Endothelial cell of umbilical vein (primary cell): ENCODE results near the gene GOLGA3. TPM values are rescaled to one million over a fixed set of nuclear protein-coding genes. Genes with fewer than 3 reads are reported as not detected.

Source experiments
- BruUV-seq: library from RNA; stranded (reverse); fragments of 400-500 nt; replicated peaks from 2 replicates; lab custom pipeline; 2021; lab: Mats Ljungman, UMichigan
- CTCF ChIA-PET: fragments of 300-600, 350-600 bp; sonication (Branson Sonifier 250); formaldehyde crosslinking; loops from one replicate; lab custom pipeline; 2021; ENCODE audit warnings: antibody characterized with exemption, inconsistent platforms; lab: Charles Lee
- POLR2A ChIA-PET: fragments of 300-600, 350-600 bp; sonication (Branson Sonifier 250); formaldehyde crosslinking; loops from one replicate; lab custom pipeline; 2021; ENCODE audit warnings: antibody characterized with exemption, inconsistent platforms; lab: Charles Lee
- DNase-seq: peaks from one replicate; pipeline ENCODE4 v3.0.0-alpha.2; 2011; ENCODE audit warnings: low read depth, low spot score
- FAIRE-seq: peaks from 2 replicates; lab custom pipeline; 2011; peaks lifted over from hg19 to GRCh38; lab: Jason Lieb, UNC
- H2AFZ ChIP-seq: 2 replicates; pipeline ENCODE4 v1.6.0; 2012; ENCODE audit warnings: low read depth, low read length, control low read depth, inconsistent platforms
- H3K27ac ChIP-seq: 2 replicates; pipeline ENCODE4 v1.5.1; 2011; ENCODE audit warnings: low read depth, mild to moderate bottlenecking, control low read depth, low read length, moderate library complexity; ENCODE audit not compliant: insufficient read depth
- H3K27me3 ChIP-seq, 2 experiments: 2 replicates each; pipeline versions ENCODE4 v1.6.0 to v1.6.1; 2011; ENCODE audit warnings: low read length in 2 of 2, mixed read lengths in 1 of 2; ENCODE audit not compliant: control insufficient read depth in 2 of 2, insufficient read depth in 2 of 2
- H3K36me3 ChIP-seq, 2 experiments: 2 replicates in 1 of 2; 3 replicates in 1 of 2; pipeline ENCODE4 v1.5.1; 2011; ENCODE audit warnings: low read length in 2 of 2, mild to moderate bottlenecking in 1 of 2, moderate library complexity in 1 of 2; ENCODE audit not compliant: control insufficient read depth in 2 of 2, insufficient read depth in 2 of 2; ENCODE audit errors: extremely low read depth in 1 of 2
- H3K4me1 ChIP-seq: 3 replicates; pipeline ENCODE4 v1.5.1; 2011; ENCODE audit warnings: mild to moderate bottlenecking, low read length; ENCODE audit not compliant: control insufficient read depth, insufficient read depth; ENCODE audit errors: extremely low read depth
- H3K4me2 ChIP-seq: 2 replicates; pipeline ENCODE4 v1.6.1; 2011; ENCODE audit warnings: low read length, control low read depth, mixed read lengths; ENCODE audit not compliant: insufficient read depth
- H3K4me3 ChIP-seq, 3 experiments: fragments of 200-600 bp in 1 of 3; sonication (generic), shearing (Covaris generic) in 1 of 3; replicated peaks in 1 of 3; 2 replicates each; pipeline ENCODE4 v1.5.1; 2011 to 2016; ENCODE audit warnings: control low read depth in 3 of 3, low read length in 3 of 3, mild to moderate bottlenecking in 2 of 3, inconsistent platforms in 1 of 3, low read depth in 1 of 3, moderate library complexity in 1 of 3; ENCODE audit not compliant: insufficient read depth in 1 of 3
- H3K79me2 ChIP-seq: 2 replicates; pipeline ENCODE4 v1.6.0; 2012; ENCODE audit warnings: low read length, inconsistent platforms; ENCODE audit not compliant: control insufficient read depth, insufficient read depth
- H3K9ac ChIP-seq: replicated peaks from 2 replicates; pipeline ENCODE3; 2011; ENCODE audit warnings: low read length, control low read depth; ENCODE audit not compliant: insufficient read depth; ENCODE audit errors: extremely low read depth
- H3K9me1 ChIP-seq: replicated peaks from 3 replicates; pipeline ENCODE4 v1.6.0; 2011; ENCODE audit warnings: mild to moderate bottlenecking, low read length; ENCODE audit not compliant: control insufficient read depth, insufficient read depth; ENCODE audit errors: extremely low read depth
- H3K9me3 ChIP-seq: replicated peaks from 2 replicates; pipeline ENCODE4 v1.5.1; 2012; ENCODE audit warnings: low read length, inconsistent platforms; ENCODE audit not compliant: control insufficient read depth, insufficient read depth
- H4K20me1 ChIP-seq: replicated peaks from 2 replicates; pipeline ENCODE3; 2011; ENCODE audit warnings: mild to moderate bottlenecking, low read length; ENCODE audit not compliant: control insufficient read depth, insufficient read depth; ENCODE audit errors: extremely low read depth
- CTCF ChIP-seq, 2 donors: IDR thresholded peaks; 1 replicate in 1 of 2; 2 replicates in 1 of 2; pipeline ENCODE4 v1.5.1; 2011; ENCODE audit warnings: low read length in 2 of 2, mild to moderate bottlenecking in 2 of 2, moderate library complexity in 2 of 2, control low read depth in 1 of 2, inconsistent platforms in 1 of 2, low read depth in 1 of 2; ENCODE audit not compliant: insufficient read depth in 1 of 2; ENCODE audit errors: extremely low read depth in 1 of 2
- EZH2 ChIP-seq: IDR thresholded peaks from 2 replicates; pipeline ENCODE4 v1.6.1; 2012; ENCODE audit warnings: borderline replicate concordance, low read depth, mild to moderate bottlenecking, moderate library complexity, low read length, inconsistent platforms; ENCODE audit not compliant: severe bottlenecking
- FOS ChIP-seq: IDR thresholded peaks from 2 replicates; pipeline ENCODE4 v1.6.1; 2011; ENCODE audit warnings: mild to moderate bottlenecking, low read length, moderate library complexity, borderline replicate concordance; ENCODE audit not compliant: insufficient read depth
- GATA2 ChIP-seq: IDR thresholded peaks from 2 replicates; pipeline ENCODE4 v1.7.0; 2011; ENCODE audit warnings: low read depth, mild to moderate bottlenecking, moderate library complexity, mixed read lengths, low read length; ENCODE audit not compliant: insufficient read length, insufficient read depth
- JUN ChIP-seq: IDR thresholded peaks from 2 replicates; pipeline ENCODE4 v1.6.1; 2011; ENCODE audit warnings: borderline replicate concordance, low read depth; ENCODE audit not compliant: insufficient read length, insufficient read depth
- MAX ChIP-seq: IDR thresholded peaks from 2 replicates; pipeline ENCODE4 v1.6.1; 2011; ENCODE audit not compliant: insufficient read depth, insufficient read length
- MYC ChIP-seq: IDR thresholded peaks from one replicate; pipeline ENCODE4 v1.6.1; 2011; ENCODE audit warnings: mild to moderate bottlenecking, low read depth, low read length
- POLR2A ChIP-seq: IDR thresholded peaks from 2 replicates; pipeline ENCODE4 v1.6.1; 2012; ENCODE audit warnings: low read depth, mild to moderate bottlenecking, control low read depth, low read length
- POLR2AphosphoS5 ChIP-seq: IDR thresholded peaks from 2 replicates; pipeline ENCODE4 v1.6.1; 2012; ENCODE audit warnings: low read depth, mild to moderate bottlenecking, control low read depth, low read length, moderate library complexity; ENCODE audit not compliant: insufficient read depth
- dilution Hi-C: fragments of 300-500 bp; cut with MboI; formaldehyde crosslinking; loops from one replicate; pipeline ENCODE4 v1.15.0; 2019; ENCODE audit warnings: low sequenced_read_pairs; ENCODE audit not compliant: extremely low pct_ligation_motif_present
- intact Hi-C: fragments of 100-400 bp; cut with micrococcal nuclease; formaldehyde crosslinking; loops from one replicate; pipeline ENCODE4 v1.10.0; 2022
- polyA plus RNA-seq, 4 experiments: library from polyadenylated mRNA; depleted of rRNA in 3 of 4; stranded (reverse) in 3 of 4; unstranded in 1 of 4; fragments of >200 nt; gene quantifications; 2 replicates each; pipeline versions ENCODE4 v1.2.1 to v1.2.3, GENCODE V29; 2011 to 2012; ENCODE audit warnings: missing spikeins in 1 of 4
- total RNA-seq: library from RNA; stranded (reverse); gene quantifications from 2 replicates; pipeline ENCODE4 v1.2.3, GENCODE V29; 2021

Gene GOLGA3
- total and polyA plus RNA-seq, 2 donors (not counting 3 experiments of a cell fraction or from before 2014, with no cell fraction given), result 18.4 to 86.0 TPM

GRCh38 chr12:132735496-132735895, 93.2 kb downstream of the GOLGA3 start:
- dilution Hi-C loops (no loop called here), intact Hi-C loops (no loop called here)
- CTCF ChIA-PET, result no interaction called here
- no peak for DNase-seq
- no peak for TF ChIP-seq EZH2
- TF ChIP-seq POLR2AphosphoS5, result no peak
- TF ChIP-seq MYC, result no peak
- TF ChIP-seq FOS, result no peak
- no peak for TF ChIP-seq GATA2
- no peak for TF ChIP-seq POLR2A
- TF ChIP-seq CTCF (IDR thresholded peaks at IDR 0.05; ENCODE audit: extremely low read depth in 1 of 2, insufficient read depth in 1 of 2, low read depth in 1 of 2, low read length in 2 of 2), result no peak
- TF ChIP-seq JUN, result no peak
- TF ChIP-seq MAX, result no peak
- Histone ChIP-seq H4K20me1 (no peaks in the 10 kb centered on the region), H3K79me2 (peaks cover 5% of the 10 kb centered on the region), H3K9ac (no peak overlapping the region), H3K9me3 (no peaks in the 10 kb centered on the region), H3K4me1 (no peaks in the 10 kb centered on the region), H3K36me3 (peaks cover 27 to 63% of the 10 kb centered on the region in 2 experiments), H3K27me3 (no peaks in the 10 kb centered on the region), H3K4me3 (no peak overlapping the region), H3K4me2 (no peak overlapping the region), H2AFZ (no peak overlapping the region), H3K9me1 (no peaks in the 10 kb centered on the region), H3K27ac (no peak overlapping the region)
- POLR2A ChIA-PET, result no interaction called here
- FAIRE-seq, result no peak
- BruUV-seq, result no TSS peak
